GM18861 (cell line): ENCODE measurements around the gene PHACTR1.
A peak's percentile ranks its signal among the peaks of the same experiment; 100 is the strongest.

Experiments
- ATAC-seq: cut with Tn5 transposase; IDR thresholded peaks from one replicate; pipeline ENCODE4 v1.9.1; 2021; ENCODE audit not compliant: unreplicated experiment

PHACTR1 gene

GRCh38 chr6:13248584-13248985 lies 532.0 kb downstream of the PHACTR1 start:
- no peak for ATAC-seq

- no peak for ATAC-seq
Measured at GRCh38 chr6:13248994-13249393, 532.4 kb downstream of the PHACTR1 start.

DNA sequence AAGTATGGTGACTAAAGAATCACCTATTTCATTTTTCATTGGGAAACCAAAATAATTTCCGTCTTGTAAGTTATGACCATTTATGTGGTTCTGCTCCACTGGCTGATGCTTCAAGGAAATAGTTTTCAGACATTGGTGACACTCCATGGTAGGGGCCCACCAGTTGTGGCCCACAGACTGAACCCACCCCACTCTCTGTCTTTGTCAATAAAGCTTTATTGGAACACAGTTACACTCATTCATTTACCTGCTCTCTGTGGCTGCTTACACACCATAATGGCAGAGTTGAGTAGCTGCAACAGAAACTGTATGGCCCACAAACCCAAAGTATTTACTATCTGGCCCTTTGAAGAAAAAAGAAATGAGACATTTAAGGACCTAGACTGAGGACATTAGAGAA lies 533.2 kb downstream of the PHACTR1 start:
- no peak for ATAC-seq

DNA sequence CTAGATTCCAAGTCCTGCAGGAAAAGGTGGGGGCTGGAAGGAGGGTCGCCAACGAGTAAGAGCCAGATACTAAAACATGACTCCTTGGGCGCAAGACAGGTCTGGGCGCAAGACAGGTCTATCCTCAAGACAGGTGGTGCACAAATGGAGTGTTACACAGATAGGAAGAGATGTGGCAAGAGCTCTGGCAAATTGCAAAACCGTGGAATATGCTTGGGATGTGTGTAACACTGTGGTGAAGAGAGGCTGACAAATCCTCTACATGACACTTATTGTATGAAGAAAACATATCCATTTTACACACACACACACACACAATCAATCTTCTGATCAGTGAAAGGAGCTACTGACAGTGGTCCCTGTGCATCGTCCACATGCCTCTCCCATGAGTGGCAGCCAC lies 534.1 kb downstream of the PHACTR1 start:
- no peak for ATAC-seq

GRCh38 chr6:13251242-13251641 lies 534.7 kb downstream of the PHACTR1 start:
- no peak for ATAC-seq

- ATAC-seq, result no peak
Measured at GRCh38 chr6:13252790-13253189, 536.2 kb downstream of the PHACTR1 start.

GRCh38 chr6:13253272-13253671 lies 536.7 kb downstream of the PHACTR1 start:
- ATAC-seq, result no peak

DNA sequence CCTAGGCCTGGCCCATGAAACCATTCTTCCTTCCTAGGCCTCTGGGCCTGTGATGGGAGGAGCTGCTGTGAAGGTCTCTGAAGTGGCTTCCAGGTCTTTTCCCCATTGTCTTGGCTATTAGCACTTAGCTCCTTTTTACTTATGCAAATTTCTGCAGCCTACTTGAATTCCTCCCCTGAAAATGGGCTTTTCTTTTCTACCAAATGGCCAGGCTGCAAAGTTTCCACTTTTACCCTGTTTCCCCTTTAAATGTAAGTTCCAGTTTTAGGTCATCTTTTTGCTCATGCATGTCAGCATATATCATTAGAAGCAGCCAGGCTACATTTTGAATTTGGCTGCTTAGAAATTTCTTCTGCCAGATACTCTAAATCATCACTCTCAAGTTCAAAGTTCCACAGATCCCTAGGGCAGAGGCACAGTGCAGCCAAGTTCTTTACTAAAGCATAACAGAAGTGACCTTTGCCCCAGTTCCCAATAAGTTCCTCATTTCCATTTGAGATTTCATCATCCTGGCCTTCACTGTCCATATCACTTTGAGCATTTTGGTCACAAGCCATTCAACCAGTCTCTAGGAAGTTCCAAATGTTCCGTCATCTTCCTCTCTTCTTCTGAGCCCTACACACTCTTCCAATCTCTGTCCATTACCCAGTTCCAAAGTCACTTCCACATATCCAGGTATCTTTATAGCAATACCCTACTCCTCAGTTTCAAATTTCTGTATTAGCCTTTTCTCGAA lies 539.9 kb downstream of the PHACTR1 start:
- ATAC-seq, result no peak

DNA sequence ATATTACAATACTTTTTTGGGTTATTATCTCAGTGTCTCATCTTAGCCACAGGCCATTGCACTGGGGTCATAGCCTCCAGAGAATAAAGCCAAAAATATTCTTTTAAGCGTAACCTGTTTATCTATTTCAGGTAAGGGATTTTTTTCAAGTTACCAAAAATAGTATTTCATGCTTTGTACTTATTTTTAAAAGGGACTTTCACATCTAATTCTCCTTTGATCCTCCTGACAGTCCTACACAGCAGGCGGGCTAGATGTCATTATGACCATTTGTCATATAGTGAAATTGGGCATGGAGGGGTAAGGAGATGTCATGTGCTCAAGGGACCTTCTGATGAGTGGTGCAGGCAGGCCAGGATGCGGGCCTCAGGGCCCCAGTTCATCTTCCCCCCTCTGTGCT lies 542.8 kb downstream of the PHACTR1 start:
- ATAC-seq, result peak; percentile 35

- ATAC-seq, result no peak
Measured at GRCh38 chr6:13260101-13260598, 543.6 kb downstream of the PHACTR1 start.

- no peak for ATAC-seq
Measured at GRCh38 chr6:13260831-13261230, 544.3 kb downstream of the PHACTR1 start.

GRCh38 chr6:13261464-13261994 lies 545.0 kb downstream of the PHACTR1 start:
- ATAC-seq, result peak; percentile 56

DNA sequence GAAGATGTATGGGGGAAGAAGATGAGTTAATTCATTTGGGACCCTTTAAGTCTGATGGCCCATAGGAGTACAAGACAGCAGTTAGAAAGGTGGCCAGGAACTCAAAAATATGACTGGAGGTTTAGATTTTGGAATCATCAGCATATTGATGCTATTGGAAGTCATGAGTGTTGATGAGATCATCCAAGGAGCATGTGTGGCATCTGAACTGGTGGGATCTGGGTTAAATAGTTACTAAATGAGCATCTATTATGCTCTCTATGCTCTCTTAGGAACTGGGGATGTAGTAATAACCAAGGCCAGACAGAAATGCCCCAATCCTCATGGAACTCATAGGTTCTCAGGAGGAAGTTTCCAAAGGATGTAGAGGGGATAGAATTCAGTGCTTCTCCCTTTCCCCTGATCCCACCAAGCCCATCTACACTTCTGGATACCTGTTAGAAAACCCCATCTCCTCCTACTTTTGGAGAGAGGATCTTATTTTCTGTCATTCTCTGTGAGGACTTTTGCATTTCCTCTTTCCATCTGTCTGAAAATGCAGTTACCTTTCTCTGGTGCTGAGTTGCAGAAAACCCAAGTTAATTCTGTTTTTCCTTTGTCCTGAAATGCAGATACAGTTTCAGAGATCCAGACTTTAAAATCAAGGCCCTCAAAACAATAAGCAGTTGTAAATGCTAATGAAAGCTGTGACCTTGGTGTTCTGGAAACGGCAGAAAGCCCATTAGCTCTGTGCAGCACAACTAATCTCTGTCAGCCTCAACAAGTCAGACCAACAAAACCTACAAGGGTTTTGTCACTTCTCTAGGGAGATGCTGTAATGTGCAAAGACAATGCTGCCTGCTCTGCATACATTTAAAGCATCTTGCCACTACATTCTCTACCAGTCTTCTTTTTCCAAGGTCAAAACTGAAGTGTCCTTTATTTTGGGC lies 546.0 kb downstream of the PHACTR1 start:
- ATAC-seq, result no peak

GRCh38 chr6:13263669-13264068 lies 547.1 kb downstream of the PHACTR1 start:
- ATAC-seq, result no peak

DNA sequence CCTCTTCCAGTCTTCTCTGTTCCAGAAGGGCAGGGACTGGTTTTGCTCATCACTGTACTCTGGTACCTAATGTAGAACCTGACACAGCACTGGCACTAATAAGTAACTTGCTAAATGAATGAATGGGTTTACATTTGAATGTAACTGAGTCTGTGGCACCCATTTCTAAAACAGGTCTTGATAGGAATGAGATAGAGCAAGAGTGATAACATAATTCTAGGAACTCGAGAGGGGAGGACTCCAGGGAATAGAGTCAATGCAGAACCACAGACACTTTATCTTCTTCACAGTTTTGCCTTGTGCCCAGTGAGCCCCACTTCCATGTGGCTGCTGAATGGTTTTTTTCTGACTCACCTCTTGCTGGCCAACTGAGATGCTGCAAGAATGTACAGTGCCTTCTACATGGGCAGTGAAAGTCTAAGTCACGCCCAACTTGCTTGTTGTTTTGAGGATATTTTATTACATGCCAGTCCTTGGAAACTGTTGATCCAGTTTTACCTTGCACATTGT lies 550.6 kb downstream of the PHACTR1 start:
- ATAC-seq, result no peak

DNA sequence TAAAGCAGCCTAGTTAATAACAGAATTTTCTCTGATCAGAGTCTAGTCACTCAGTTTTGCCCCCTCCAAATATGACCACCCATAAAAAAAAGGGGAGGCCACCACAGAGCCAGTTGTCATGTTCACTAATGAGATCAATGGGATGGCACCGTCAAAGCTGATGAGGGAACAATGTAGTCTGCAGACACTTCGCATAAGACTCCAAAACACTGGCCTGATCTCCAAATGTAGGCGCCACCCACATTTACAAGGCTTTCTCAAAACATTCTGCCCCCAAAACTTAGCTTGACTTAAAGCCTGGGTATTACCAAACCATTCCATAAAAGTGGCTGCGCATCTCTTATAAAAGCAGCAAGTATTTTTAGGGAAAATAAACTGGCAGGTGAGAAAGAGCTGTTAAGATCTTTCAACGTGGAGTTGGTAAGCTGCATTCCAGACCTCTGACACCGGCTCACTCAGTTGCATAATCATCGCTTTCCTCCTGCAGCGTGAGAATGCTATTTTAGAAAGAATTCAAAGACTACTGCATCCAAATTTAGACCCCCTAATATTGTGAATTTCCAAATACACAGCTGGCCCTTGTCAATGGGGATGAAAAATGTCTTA lies 552.4 kb downstream of the PHACTR1 start:
- ATAC-seq, result no peak

- peak; percentile 50 for ATAC-seq
Measured at GRCh38 chr6:13272131-13273046, 555.8 kb downstream of the PHACTR1 start.

DNA sequence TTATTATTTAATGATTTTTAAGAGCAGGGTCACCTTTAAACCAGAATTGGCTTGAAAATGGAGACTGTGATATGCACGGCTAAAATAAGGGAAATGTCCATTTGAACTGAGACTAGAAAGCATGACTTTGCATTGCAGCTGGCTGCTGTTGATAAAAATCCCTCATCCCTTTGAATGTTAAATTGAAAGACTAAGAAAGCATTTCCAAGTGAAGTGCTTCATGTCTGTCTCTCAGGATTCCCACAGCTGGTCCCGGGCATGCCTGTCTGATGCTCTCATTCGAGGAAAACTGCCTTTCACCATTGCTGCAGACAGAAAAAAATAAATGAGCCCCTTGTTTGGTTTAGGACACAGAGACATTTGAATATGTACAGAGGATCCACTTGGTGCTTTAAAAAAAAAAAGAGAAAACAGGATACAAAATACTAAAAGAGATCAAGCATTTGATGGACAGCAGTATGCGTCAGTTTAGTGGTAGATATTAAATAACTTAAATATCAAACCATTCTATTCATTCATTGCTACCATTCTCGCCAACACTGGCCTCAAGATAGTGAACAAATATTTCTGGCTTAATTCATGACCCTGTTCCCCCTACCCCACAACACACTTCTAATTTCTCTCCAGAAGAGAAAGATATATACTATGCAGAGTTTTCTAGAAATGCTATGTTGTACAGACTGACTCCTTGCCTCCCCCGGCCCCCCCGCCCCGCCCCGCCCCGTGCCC lies 556.8 kb downstream of the PHACTR1 start:
- no peak for ATAC-seq

DNA sequence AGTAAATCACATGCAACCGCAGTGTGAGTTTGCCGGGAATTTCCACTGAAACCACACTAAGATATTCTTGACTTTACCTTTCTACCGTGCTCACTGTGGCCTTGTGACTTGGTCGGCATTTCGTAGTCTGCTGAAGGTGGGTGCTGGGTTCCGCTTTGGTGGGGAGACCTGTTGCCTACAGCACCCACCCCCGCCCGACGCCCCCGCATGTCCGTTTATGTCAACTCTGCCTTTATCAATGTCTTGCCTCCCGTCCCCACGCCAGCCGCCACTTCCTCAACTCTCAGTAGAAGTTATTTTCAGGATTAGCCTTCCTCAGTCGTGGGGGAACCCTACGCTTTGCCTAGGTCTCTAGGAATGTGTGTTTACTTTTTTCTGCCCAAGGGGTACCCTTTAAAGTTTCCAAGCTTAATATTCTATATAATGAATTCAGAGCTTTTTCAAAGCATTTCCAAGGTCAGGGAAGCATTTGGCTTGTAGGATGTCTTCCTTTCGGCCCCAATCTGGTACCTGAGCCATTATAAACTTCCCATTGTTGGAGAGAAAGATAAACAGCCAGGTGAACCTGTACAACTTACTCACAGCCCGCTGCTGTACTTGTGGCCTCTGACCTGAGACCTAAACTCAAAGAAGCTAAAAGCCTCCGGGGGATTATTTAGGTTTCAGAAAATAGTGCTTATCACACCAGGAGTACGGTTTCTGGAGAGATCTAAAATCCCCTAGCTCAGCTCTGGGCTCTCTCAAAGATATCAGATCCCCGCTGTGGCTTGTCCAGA lies 557.6 kb downstream of the PHACTR1 start:
- ATAC-seq, result no peak
